GM19397 (cell line): Measurements from ENCODE around the gene MED10.

ENCODE experiments used
- ATAC-seq: cut with Tn5 transposase; IDR thresholded peaks from one replicate; pipeline ENCODE4 v1.9.1; 2021; ENCODE audit warnings: mild to moderate bottlenecking, moderate library complexity; ENCODE audit not compliant: unreplicated experiment

The MED10 gene

DNA sequence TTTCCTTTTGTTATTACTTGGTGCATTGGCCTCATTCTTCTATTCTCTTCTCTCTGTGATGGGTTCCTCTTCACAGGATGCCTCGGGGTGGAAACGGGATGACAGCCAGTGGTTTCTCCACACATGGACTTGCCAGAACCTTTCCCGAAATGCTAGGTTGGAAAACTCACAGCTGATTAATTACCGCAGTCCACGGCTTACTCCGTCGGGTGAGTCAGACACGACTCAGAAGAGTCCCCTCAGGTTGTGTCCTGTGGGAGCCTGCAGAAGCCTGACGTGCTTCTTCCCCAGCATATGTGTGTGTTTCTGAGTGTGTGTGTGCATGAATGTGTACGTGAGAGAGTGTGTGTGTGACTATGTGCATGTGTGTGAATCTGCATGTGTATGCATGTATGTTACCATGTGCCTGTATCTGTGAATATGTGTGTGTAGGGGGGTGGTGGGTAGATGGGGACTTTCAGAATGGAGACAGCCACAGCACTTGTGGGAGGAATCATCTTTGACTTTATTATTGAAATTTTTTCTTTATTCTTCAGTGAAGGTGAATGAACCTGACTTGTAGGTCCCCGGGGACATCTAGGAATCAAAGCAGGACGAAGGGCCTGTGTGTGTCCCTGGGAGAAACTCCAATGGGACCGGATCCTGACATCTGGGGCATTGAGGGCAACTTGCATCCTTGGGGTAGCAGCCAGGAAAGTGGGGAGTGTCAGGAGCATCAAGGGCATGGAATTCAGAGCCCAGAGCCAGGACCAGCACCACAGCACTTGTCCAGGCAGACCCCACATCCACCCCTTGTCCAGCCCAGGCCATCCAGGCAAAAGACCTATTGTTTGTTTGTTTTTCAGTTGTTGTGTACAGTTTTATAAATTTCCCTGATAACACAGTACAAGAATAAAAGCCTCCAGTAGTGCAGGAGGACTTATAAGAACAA, 21.9 kb upstream of the MED10 start:
- no peak for ATAC-seq

GRCh38 chr5:6398570-6399230, 20.4 kb upstream of the MED10 start:
- no peak for ATAC-seq

DNA sequence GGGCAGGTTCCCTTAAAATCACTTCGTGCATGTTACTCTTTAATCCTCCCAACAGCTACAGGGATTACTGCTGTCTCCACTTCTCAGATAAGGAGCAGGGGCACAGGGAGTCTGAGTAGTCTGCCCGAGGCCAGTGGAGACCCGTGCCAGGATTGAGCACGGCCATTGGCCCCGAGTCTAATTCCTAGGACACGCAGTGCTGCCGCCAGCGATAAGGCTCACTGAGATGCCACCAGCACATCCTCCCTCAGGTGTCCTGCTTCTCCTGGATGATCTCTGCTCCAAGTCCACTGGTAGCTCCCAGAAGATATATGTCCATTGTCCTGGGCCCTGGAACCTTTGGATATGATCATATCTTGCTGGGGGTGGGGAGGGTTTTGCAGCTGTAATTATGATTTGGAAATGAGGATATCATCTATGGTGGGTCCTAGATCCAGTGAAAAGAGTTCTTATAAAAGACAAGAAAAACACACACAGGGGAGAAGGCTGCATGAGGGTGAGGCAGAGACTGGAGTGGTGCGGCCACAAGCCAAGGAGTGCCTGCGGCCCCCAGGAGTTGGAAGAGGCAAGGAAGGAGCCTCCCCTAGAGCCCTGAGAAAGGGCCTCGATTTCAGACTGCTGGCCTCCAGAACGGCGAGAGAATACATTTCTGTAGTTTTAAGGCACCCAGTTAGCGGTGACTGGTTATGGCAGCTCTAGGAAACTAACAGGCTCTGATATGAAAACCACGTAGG, 19.4 kb upstream of the MED10 start:
- ATAC-seq: no peak

- ATAC-seq: no peak
These were observed 18.6 kb upstream of the MED10 start for GRCh38 chr5:6396836-6397535.

GRCh38 chr5:6396043-6396442, 17.7 kb upstream of the MED10 start:
- no peak for ATAC-seq

DNA sequence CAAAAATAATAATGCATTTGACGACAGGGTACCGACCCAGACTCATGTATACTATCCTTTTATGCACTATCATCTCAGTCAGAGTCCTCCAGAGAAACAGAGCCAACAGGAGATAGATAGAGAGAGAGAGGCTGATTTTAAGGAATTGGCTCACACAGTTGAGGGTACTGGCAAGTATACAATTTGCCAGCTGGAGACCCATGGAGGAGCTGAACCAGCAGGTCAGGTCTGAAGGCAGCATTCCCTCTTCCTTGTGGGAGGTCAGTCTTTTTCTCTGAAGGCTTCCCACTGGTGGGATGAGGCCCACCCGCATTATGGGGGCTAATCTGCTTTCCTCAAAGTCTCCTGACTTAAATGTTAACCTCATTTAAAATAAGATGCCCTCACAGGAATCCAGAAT, 17.3 kb upstream of the MED10 start:
- no peak for ATAC-seq

DNA sequence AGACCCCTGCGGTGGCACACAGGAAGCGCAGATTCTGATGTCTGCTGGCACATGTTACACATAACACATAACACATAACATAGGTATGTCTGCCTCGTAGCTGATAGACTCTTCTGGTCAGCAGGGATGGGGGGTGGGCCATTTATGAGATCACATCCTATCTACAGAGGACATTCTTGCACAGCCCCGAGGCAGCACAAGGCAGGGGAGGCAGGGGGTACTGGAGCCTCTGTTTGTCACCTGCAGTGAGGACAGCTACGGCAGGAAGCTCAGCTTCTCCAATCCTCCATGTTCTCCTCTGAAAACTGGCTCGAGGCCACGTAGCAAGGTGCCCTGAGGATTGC, 16.7 kb upstream of the MED10 start:
- no peak for ATAC-seq

DNA sequence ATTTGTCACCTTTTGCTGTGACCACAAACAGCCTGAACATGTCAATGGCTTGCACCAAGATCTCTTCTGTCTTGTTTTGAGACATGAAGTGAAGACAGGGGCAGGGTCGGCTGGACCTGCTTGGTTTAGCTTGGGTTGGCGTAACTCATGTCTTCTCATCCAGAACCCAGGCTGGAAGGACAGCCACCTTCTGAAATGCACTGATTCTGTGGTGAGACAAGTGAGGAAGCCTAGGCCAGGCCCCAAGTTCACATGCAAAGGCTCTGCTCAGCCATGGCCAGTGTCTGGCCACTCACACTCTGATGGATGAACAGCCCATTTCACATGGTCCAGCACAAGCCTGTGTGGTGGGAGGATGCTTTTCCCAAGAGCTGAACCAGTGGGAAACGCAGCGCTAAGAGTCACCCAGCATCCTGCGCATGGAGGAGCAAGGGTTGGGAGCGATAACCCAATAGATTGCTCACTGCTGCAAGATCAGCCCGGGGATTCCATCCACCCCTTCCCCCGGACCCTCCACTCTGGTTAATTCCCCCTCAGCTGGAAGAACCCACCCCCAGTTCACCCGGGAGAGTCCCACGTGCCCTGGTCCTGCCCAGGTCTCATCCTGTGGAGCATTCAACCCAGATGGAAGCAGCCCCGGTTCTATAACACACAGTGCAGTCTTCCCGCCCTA, 16.2 kb upstream of the MED10 start:
- no peak for ATAC-seq

DNA sequence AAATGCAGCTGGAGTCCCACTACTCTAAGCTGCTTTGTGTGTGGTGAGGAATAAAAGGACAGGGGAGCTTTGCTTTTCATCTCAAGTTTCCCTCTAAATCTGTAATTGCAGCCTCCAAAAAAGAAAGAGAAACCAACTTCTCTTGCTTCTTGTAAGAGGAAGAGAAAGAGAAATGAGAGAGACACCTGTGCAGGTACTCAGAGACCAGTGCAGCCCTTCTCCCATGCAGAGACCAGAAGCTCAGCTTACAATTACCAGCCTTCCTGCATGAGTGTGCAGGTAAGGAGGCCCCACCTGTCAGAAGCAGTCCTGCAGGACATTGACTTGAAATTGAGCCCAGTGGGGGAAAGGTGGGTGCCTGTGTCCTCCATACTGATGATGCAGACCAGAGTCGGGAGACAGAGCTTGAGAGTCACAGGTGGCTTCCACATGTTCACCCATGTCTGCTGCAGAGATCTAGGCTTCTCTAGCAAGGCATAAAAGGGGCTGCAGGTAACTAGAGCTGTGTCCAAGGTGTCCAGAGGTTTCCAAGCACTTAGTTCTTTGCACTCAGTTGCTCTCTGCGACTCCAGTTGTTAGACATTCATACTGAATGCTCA, 15.3 kb upstream of the MED10 start:
- no peak for ATAC-seq

DNA sequence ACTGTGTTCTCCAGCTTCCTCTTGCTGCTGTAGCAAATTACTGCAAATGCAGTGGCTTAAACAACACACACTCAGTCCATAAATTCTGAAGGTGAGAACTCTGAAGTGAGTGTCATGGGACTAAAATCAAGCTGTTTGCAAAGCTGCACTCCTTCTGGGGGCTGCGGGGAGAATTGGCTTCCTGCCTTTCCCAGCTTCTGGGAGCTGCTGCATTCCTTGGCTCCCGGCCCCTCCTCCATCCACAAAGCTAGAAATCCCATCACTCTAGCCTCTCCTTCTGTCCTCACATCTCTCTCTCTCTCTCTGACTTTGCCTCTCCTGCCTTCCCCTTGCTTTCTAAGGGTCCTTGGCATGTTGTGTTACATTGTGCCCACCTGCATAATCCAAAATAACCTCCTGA, 14.2 kb upstream of the MED10 start:
- ATAC-seq: no peak

DNA sequence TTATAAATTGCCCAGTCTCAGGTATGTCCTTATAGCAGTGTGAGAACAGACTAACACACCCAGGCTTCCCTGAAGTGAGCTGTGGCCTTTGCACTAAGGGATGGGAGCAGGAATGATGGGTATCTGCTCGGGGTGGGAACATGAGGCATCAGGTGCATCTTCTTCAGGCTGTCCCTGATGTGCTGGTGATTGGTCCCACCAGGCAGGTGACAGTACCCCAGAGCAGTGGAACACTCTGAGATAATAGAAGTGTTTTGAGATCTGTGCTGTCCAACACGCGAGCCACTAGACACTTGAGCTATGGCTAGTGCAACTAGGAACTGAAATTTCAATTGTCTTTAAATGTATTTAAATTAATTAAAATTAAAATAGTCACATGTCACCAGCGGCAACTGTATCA, 12.8 kb upstream of the MED10 start:
- no peak for ATAC-seq

DNA sequence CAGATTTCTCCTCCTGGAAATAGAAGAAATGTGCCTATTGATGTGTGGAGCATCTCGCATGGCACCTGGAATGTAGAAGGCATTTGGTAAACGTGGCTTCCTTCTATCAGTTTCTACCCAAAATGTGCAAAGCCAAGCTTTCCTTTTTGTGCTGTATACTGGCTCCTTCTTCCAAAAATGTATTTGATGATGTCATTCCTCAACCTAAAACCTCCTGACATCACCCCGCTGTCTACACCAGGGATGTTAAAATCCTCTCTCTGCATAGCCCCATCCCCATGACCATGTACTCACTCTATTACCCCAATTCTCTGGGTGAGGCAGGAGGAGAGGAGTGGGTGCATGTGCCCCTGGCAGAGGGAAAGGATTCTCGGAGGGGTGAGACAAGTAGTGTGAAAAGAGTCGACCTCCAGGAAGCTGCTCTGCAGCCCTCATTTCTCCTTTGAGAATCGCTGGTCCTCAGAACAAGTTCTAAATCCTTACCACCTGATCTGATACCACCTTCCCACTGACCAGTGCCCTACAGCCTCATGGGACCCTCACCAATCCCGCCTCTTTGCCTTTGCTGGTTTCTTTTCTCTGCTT, 11.7 kb upstream of the MED10 start:
- no peak for ATAC-seq

DNA sequence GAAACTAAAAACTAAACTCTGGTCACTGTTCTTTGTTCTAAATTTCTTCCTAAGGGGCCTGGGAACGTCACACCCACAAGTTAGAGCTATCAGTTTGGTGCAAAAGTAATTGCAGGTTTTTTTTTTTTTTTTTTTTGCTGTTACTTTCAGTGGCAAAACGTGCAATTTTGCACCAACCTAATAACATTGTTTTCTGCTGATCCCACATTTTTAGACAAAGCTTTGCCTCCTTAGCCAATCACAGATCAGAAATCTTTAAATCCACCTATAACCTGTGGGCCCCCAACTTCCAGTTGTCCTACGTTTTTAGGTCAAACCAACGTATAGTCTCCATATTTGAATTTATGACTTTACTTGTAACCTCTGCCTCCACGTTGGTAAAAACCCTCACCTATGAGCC, 11.1 kb upstream of the MED10 start:
- ATAC-seq: no peak

GRCh38 chr5:6387970-6388369, 9.6 kb upstream of the MED10 start:
- ATAC-seq: no peak

DNA sequence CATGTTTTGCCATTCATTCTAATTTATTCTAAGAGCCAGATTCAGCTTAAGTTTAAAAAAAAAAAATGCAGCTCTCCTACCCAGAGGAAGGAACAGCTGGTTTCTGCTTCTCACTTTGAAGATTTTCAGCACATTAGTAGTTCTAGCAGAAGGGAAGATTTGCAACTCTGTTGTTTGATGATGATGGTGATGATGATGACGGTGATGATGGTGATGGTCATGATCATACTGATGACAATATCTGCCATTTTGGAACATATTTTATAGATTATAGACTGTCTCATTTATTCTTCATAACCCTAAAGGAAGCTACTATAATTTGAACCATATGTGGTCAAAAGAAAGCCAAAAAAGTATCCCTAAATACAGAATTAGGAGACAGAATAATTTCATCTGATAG, 7.9 kb upstream of the MED10 start:
- ATAC-seq: no peak

GRCh38 chr5:6384856-6385255, 6.5 kb upstream of the MED10 start:
- ATAC-seq: no peak

GRCh38 chr5:6383376-6383775, 5.0 kb upstream of the MED10 start:
- no peak for ATAC-seq

GRCh38 chr5:6379246-6379645, 899 bp upstream of the MED10 start:
- no peak for ATAC-seq

- ATAC-seq: peak; percentile 31
These were observed 388 bp upstream of the MED10 start for GRCh38 chr5:6378766-6379103.

DNA sequence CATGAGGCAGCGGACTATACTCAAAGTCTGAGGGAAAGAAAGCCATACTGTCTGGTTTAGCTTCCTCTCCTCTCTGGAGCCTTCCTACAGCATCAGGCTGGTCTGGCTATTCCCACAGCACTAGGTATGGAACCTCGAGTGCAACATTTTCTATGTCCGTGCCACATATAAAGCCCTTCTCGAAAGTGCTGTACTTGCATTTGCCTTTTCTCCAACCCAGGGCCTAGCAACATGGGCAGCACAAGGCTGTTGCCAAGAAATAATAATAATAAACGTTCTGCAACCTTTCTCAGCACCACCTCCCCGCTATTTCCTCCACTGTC, 804 bp downstream of the MED10 start:
- no peak for ATAC-seq
